H54 (cell line): Measurements from ENCODE around the gene CMTM4.
"Not testable (repeated sequence)": the region's sequence is repeated elsewhere in the genome, so short reads cannot be mapped to it uniquely, and the experiment has no call there.

Experiments used
- DNase-seq: peaks from one replicate; pipeline ENCODE4 v3.0.0; 2011; ENCODE audit warnings: low spot score, mixed read lengths; ENCODE audit not compliant: insufficient read length
- FAIRE-seq: peaks from 3 replicates; lab custom pipeline; 2011; peaks lifted over from hg19 to GRCh38; lab: Jason Lieb, UNC
- POLR2A ChIP-seq: IDR thresholded peaks from 2 replicates; pipeline ENCODE4 v1.6.1; 2011; ENCODE audit warnings: low read depth, mild to moderate bottlenecking, low read length

Gene CMTM4

GRCh38 chr16:66617010-66617434 lies 79.5 kb downstream of the CMTM4 start:
- no peak for DNase-seq
- FAIRE-seq: no peak
- no peak for TF ChIP-seq POLR2A

GRCh38 chr16:66616592-66616991 lies 80.0 kb downstream of the CMTM4 start:
- FAIRE-seq (no peak), DNase-seq (no peak)

DNA sequence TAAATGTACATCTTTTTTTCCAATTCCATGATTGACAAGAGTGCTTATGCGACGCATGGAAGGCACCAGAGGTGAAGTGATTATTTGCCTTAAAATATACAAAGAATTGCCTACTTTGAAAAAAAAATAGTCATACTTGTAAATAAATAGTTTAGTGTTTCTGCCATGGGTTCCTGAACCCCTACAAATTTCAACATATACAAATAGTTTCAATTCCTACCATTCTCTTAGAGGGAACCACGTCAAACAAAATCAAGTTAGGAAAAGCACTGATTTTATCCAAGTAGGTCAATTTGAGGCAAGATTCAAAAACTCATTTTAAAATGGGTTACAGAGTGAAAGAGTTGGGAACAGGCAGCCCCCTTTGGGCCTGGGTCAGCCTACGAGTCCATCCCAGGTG lies 80.4 kb downstream of the CMTM4 start:
- no peak for FAIRE-seq
- no peak for TF ChIP-seq POLR2A
- DNase-seq: no peak

More at GRCh38 chr16:66616592-66616991, 80.0 kb downstream of the CMTM4 start:
- no peak for TF ChIP-seq POLR2A

- FAIRE-seq (no peak), DNase-seq (no peak)
- no peak for TF ChIP-seq POLR2A
These were observed 82.3 kb downstream of the CMTM4 start for GRCh38 chr16:66614161-66614802.

GRCh38 chr16:66612422-66612821 lies 84.1 kb downstream of the CMTM4 start:
- no peak for TF ChIP-seq POLR2A
- no peak for FAIRE-seq

DNA sequence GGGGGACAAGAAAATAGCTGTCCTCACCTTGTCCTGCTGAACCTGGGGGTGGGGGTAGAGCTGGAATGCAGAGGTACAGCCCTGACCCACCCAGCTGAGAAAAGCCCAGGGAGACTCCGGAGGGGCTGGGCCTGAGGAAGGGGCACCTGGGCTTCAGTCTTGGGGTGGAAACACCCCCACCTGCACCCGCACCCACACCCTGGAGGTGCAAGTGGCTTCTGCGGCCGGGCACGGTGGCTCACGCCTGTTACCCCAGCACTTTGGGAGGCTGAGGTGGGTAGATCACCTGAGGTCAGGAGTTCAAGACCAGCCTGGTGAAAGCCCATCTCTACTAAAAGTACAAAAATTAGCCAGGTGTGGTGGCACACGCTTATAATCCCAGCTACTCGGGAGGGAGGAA lies 84.6 kb downstream of the CMTM4 start:
- not testable (repeated sequence) for DNase-seq, FAIRE-seq

More at GRCh38 chr16:66612422-66612821, 84.1 kb downstream of the CMTM4 start:
- DNase-seq: no peak

DNA sequence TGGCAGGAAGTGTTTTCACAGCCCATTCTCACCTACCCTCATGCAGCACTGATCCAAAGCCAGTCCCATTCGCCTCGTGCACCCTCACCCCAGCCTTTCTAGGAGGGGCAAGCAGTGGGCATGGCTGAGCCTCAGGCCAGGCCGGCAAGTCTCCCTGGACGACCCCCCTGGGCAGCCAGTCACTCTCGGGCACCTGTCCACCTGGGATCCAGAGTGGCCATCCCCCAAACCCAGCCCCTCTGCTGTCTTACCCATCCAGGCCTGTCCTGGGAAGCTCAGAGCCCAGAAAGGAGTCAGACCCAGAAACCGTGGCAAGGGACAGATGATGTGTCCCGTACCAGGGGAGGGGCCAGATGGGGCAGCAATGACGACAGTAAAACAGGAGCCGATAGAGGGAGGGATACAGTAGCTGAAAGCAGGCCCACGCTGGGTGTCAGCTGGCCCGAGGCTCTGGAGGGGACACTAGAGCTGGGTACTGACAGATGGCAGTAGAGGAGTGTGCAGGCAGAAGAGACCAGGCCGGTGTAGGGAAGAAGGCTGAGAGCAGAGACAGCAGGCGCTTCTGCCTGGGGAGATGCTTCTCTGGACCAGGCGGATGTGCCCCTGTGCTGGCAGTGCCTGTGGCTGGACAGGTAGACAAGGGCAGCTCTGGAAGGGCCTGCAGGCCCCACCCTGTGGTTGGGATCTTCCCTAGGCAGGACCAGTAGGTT lies 86.3 kb downstream of the CMTM4 start:
- DNase-seq (no peak), FAIRE-seq (no peak)
- no peak for TF ChIP-seq POLR2A

GRCh38 chr16:66609139-66609510 lies 87.4 kb downstream of the CMTM4 start:
- no peak for TF ChIP-seq POLR2A
- FAIRE-seq (no peak), DNase-seq (no peak)

DNA sequence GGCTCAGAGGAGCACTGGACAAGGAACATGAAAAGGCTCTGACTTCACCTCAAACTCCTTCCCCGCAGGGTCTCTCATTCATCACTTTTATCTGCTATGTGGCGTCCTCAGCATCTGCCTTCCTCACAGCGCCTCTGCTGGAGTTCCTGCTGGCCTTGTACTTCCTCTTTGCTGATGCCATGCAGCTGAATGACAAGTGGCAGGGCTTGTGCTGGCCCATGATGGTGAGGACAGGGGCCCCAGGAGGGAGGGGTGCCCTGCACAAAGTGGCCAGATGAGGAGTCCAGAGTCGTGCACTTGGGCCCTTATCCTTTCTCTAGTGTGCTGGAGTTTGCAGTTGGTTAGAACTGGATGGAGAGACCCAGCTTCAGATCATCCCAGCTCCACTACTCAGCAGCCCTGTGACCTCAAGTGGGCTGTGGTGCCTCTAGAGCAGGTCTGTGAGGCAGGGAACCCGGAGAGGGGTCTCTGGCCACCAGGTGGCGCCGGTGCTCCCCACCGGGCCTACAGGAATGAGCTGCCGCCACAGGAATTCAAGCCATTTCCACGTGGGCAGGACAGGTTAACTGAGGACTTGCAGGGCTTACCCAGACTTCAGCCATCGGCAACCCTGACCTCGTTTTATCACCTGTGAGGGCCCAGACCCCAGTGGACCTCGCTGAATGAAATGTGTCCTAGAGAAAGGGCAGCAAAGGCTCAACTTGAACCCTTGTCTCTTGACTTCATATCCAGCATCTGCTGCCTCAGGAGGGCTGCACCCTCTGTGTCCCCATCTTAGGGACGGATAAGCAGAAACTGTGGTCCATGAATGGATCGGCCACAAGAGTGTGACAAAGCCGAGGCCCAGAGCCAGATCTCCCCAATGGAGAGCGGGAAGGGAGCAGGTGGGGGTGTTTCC lies 88.1 kb downstream of the CMTM4 start:
- FAIRE-seq (peak; percentile 48), DNase-seq (peak; percentile 89)
- no peak for TF ChIP-seq POLR2A

DNA sequence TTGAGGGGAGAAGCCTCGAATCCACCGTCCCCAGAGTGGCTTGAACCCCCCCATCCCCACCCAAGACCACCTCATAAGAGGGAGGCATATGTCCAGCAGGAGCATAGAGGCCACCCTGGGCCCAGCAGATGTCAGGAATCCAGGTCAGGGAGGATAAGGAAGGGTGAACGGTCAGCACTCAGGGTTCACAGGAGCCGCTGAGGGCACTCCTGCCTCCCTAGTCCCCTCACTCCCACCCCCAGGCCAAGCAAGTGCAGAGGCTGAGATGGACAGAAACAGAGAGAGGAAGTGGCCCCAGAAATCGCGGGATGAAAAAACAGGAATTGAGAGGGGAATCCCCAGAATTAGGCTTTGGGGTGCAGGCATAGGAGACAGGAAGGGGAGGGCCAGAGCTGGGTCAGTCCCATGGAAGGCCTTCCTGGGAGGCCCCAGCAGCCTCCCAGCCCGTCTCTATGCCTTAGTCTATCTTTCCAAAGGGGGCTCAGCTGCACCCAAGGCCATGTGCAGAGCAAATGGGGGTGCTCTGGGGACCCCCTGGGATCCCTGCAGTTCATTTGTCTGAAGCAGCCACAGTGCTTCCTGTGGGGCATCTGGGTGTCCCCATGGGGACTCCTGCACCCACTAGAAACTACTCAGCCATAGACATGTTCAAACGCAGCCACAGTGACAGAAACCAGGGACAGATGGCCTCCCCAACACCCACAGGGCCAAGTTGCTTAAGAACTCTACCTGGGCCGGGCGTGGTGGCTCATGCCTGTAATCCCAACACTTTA lies 90.4 kb downstream of the CMTM4 start:
- FAIRE-seq (no peak), DNase-seq (no peak)
- no peak for TF ChIP-seq POLR2A

GRCh38 chr16:66605177-66605978 lies 91.2 kb downstream of the CMTM4 start:
- DNase-seq (peak; percentile 56), FAIRE-seq (no peak)

GRCh38 chr16:66604376-66605176 lies 92.0 kb downstream of the CMTM4 start, which contains the start of gene CMTM3:
Gene CMTM3 (plus strand): TSS chr16:66604704. CDS start chr16:66604806, 102 bp downstream.
- no peak for TF ChIP-seq POLR2A
- no peak for FAIRE-seq
- peak; percentile 60 for DNase-seq

More at GRCh38 chr16:66605177-66605978, 91.2 kb downstream of the CMTM4 start:
- TF ChIP-seq POLR2A: no peak; the same call in 1 of the 2 replicates
